Measurements from ENCODE around the gene ACAT2. TPM values are rescaled to one million over a fixed set of nuclear protein-coding genes. Genes with fewer than 3 reads are reported as not detected.

ACAT2 gene
- total and polyA plus RNA-seq, 12 donors: 3.4 to 15.3 (median 5.8) TPM

- ATAC-seq: no peak
These were observed 10.4 kb downstream of the ACAT2 start for GRCh38 chr6:159772196-159772595.

GRCh38 chr6:159777240-159777904 lies 15.5 kb downstream of the ACAT2 start:
- Histone ChIP-seq H3K27me3 (no peaks in the 10 kb centered on the region), H3K9me3 (no peaks in the 10 kb centered on the region), H3K27ac (no peak overlapping the region), H3K36me3 (peaks cover 0 to 92% (median 51%) of the 10 kb centered on the region in 9 donors), H3K4me1 (no peaks in the 10 kb centered on the region), H3K4me3 (no peak overlapping the region)
- 80 to 82% methylated on average over 7 of the region's 7 CpGs for WGBS, 2 donors
- intact Hi-C loops (cut with DNase I): no loop called here
- TF ChIP-seq CTCF (IDR thresholded peaks at IDR 0.05): no peak
- ATAC-seq: no peak
- DNase-seq: no peak

More at GRCh38 chr6:159772196-159772595, 10.4 kb downstream of the ACAT2 start:
- H3K4me1 ChIP-seq: no peaks in the 10 kb centered on the region
- peaks cover 0 to 7% (median 0%) of the 10 kb centered on the region in 11 donors for H3K9me3 ChIP-seq
- H3K36me3 ChIP-seq: peaks cover 0 to 80% (median 22%) of the 10 kb centered on the region in 9 donors
- no peak for TF ChIP-seq CTCF (IDR thresholded peaks at IDR 0.05)
- DNase-seq: no peak
- no peak overlapping the region for H3K27ac ChIP-seq
- 0% methylated on average over 1 of the region's 1 CpG for WGBS, 2 donors
- intact Hi-C loops (cut with DNase I): no loop called here
- H3K4me3 ChIP-seq: no peak overlapping the region
- H3K27me3 ChIP-seq: no peaks in the 10 kb centered on the region

DNA sequence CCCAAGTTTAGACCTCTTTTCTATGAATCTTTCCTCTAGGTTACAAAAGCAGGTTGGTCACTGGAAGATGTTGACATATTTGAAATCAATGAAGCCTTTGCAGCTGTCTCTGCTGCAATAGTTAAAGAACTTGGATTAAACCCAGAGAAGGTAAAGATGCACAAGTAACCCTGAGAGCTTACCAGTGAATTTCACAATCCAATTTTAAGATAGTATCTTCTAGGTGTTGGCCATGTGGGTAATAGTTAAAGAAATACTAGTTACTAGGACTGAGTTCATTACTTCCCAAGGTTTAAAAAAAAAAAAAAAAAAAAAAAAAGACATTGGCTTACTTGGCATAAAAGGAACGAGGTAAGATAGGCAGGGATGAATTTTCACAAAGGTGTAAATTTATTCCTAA lies 16.3 kb downstream of the ACAT2 start:
- Histone ChIP-seq H3K4me1 (no peaks in the 10 kb centered on the region), H3K27me3 (no peaks in the 10 kb centered on the region), H3K36me3 (peaks cover 0 to 98% (median 58%) of the 10 kb centered on the region in 9 donors), H3K27ac (no peak overlapping the region), H3K4me3 (no peak overlapping the region), H3K9me3 (no peaks in the 10 kb centered on the region)
- ATAC-seq (no peak), DNase-seq (no peak)
- intact Hi-C loops (cut with DNase I): no loop called here
- WGBS, 2 donors: 52 to 64% methylated on average over 1 of the region's 1 CpG
- no peak for TF ChIP-seq CTCF (IDR thresholded peaks at IDR 0.05)

DNA sequence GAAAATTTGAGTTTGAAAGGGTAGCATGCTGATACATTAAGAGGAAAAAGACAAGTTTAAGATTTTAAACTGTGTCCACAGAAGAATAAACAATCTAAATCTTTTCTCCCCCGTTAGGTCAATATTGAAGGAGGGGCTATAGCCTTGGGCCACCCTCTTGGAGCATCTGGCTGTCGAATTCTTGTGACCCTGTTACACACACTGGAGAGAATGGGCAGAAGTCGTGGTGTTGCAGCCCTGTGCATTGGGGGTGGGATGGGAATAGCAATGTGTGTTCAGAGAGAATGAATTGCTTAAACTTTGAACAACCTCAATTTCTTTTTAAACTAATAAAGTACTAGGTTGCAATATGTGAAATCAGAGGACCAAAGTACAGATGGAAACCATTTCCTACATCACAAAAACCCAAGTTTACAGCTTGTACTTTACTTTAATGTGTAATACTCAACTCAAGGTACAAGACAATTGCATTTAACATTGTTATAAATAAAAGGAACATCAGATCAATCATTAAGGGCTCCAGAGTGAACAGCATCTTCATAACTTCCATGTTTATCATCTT lies 16.8 kb downstream of the ACAT2 start:
- TF ChIP-seq CTCF (IDR thresholded peaks at IDR 0.05): no peak
- Histone ChIP-seq H3K27me3 (no peaks in the 10 kb centered on the region), H3K4me1 (no peaks in the 10 kb centered on the region), H3K4me3 (no peak overlapping the region), H3K27ac (no peak overlapping the region), H3K9me3 (no peaks in the 10 kb centered on the region), H3K36me3 (peaks cover 0 to 98% (median 62%) of the 10 kb centered on the region in 9 donors)
- DNase-seq: no peak
- intact Hi-C loops (cut with DNase I): no loop called here
- WGBS, 2 donors: 77 to 78% methylated on average over 3 of the region's 3 CpGs
- no peak for ATAC-seq

Data from heart right ventricle (tissue), 16 donors.